ENCODE measurements around the gene CPT2.
A peak's percentile ranks its signal among the peaks of the same experiment; 100 is the strongest.

CPT2 gene

GRCh38 chr1:53254011-53254640, 57.5 kb downstream of the CPT2 start:
- no peak for ATAC-seq (replicated peaks)
- Mint-ChIP-seq H3K4me3 (no peak overlapping the region), H3K36me3 (peaks cover 66 to 75% of the 10 kb centered on the region in 2 donors), H3K27ac (peak overlapping the region; percentile 31), H3K4me1 (peaks cover 0 to 1% of the 10 kb centered on the region in 2 donors), H3K9me3 (no peaks in the 10 kb centered on the region), H3K27me3 (no peaks in the 10 kb centered on the region)
- DNase-seq = no peak

- no peak overlapping the region for H3K4me3 Mint-ChIP-seq
- no peak for DNase-seq
- no peak overlapping the region for H3K27ac Mint-ChIP-seq
- peaks cover 65 to 75% of the 10 kb centered on the region in 2 donors for H3K36me3 Mint-ChIP-seq
- H3K27me3 Mint-ChIP-seq = no peaks in the 10 kb centered on the region
- no peaks in the 10 kb centered on the region for H3K4me1 Mint-ChIP-seq
- H3K9me3 Mint-ChIP-seq = no peaks in the 10 kb centered on the region
- no peak for ATAC-seq (replicated peaks)
Observed at GRCh38 chr1:53255031-53255430, 58.4 kb downstream of the CPT2 start.

DNA sequence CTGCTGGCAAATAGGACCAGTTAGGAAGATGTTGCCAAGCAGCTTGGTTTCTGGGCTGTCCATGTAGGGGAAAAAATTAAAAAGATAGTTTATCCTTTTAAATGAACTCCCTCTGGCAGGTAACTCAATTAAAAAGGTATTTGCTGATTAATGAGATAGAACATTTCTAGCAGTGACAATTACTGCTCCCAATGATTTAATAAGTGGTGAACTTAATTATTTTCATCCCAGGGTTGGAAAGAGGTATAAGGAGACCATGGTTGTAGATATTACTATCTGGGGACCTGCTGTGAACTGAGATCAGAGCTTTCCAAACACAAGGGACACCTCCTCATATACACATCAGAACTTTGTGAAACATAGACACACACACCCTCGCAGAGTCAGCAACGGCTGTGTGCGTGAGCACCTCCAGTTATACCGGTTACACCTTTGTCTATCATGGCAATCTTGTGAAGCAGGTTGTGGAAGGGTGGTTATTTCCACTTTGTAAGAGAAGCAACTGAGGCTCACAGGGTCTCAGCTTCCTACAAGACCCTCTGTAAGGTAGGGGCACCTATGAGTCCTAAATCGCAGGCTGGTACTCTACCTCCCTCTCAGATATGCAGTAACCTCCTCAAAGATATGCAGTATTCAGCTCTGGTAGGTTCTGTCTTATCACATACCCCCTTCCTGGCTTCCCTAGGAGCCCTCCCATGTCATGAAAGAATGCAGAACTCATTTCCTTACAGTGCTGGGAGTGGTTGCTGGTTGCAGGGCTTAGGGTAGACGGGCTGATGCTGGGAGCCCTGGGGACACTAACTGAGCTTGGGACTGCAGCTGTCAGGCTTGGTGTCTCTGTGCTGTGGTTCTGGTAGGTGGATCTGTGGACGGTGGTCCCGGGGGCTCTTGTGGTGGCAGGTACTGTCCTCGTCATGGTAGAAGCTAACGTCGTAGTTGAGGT, 60.2 kb downstream of the CPT2 start:
- peaks cover 59 to 74% of the 10 kb centered on the region in 2 donors for H3K36me3 Mint-ChIP-seq
- no peak for ATAC-seq (replicated peaks)
- H3K4me1 Mint-ChIP-seq = peaks cover 0 to 1% of the 10 kb centered on the region in 2 donors
- no peaks in the 10 kb centered on the region for H3K9me3 Mint-ChIP-seq
- no peak overlapping the region for H3K4me3 Mint-ChIP-seq
- H3K27me3 Mint-ChIP-seq = no peaks in the 10 kb centered on the region
- no peak for DNase-seq
- no peak overlapping the region for H3K27ac Mint-ChIP-seq

GRCh38 chr1:53257454-53258081, 60.9 kb downstream of the CPT2 start:
- no peaks in the 10 kb centered on the region for H3K9me3 Mint-ChIP-seq
- no peaks in the 10 kb centered on the region for H3K27me3 Mint-ChIP-seq
- peaks cover 0 to 1% of the 10 kb centered on the region in 2 donors for H3K4me1 Mint-ChIP-seq
- H3K27ac Mint-ChIP-seq = no peak overlapping the region
- ATAC-seq (replicated peaks) (no peak), DNase-seq (no peak)
- no peak overlapping the region for H3K4me3 Mint-ChIP-seq
- peaks cover 59 to 78% of the 10 kb centered on the region in 2 donors for H3K36me3 Mint-ChIP-seq

DNA sequence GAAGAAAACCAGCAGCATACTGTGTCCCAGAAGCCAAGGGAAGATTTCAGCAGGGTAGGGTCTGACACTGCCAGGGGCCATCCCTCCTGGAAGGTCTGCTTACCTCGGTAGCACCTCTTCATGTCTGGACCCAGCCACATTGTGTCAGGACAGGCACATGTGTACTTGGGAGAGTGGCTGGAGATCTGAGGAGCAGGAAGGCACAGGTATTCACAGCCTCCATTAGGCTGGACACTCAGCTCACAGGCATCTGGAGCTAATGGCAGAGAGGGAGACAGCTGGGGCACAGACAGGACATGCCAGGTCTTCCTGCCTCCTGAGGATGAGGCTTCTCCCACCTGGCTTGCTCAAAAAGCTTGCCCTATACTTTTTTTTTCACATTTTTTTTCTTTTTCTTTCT, 61.6 kb downstream of the CPT2 start:
- DNase-seq = no peak
- H3K4me1 Mint-ChIP-seq = peaks cover 0 to 1% of the 10 kb centered on the region in 2 donors
- H3K36me3 Mint-ChIP-seq = peaks cover 64 to 79% of the 10 kb centered on the region in 2 donors
- ATAC-seq (replicated peaks) = no peak
- H3K9me3 Mint-ChIP-seq = no peaks in the 10 kb centered on the region
- H3K27ac Mint-ChIP-seq = no peak overlapping the region
- H3K4me3 Mint-ChIP-seq = no peak overlapping the region
- H3K27me3 Mint-ChIP-seq = no peaks in the 10 kb centered on the region

DNA sequence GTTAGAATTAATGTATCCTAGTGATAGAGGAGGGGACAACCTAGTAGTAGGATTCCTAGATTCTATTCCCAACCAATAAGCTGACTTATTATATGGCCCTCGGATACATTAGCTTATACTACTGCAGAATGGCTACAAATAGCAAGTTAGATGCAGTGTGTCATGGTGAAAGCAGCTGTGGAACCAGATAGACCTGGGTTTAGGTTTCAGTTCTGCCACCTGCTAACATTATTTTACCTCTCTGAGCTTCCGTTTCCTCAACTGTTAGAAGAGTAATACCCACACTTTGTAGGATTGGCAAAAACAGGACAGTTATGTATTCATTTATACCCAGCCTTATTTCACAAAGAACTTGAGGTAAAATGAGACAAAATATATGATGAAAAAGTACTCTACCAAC, 63.3 kb downstream of the CPT2 start:
- Mint-ChIP-seq H3K4me3 (no peak overlapping the region), H3K36me3 (peaks cover 64 to 81% of the 10 kb centered on the region in 2 donors), H3K9me3 (no peaks in the 10 kb centered on the region), H3K27me3 (no peaks in the 10 kb centered on the region), H3K27ac (no peak overlapping the region), H3K4me1 (peaks cover 0 to 1% of the 10 kb centered on the region in 2 donors)
- DNase-seq (no peak), ATAC-seq (replicated peaks) (peak; percentile 25)

DNA sequence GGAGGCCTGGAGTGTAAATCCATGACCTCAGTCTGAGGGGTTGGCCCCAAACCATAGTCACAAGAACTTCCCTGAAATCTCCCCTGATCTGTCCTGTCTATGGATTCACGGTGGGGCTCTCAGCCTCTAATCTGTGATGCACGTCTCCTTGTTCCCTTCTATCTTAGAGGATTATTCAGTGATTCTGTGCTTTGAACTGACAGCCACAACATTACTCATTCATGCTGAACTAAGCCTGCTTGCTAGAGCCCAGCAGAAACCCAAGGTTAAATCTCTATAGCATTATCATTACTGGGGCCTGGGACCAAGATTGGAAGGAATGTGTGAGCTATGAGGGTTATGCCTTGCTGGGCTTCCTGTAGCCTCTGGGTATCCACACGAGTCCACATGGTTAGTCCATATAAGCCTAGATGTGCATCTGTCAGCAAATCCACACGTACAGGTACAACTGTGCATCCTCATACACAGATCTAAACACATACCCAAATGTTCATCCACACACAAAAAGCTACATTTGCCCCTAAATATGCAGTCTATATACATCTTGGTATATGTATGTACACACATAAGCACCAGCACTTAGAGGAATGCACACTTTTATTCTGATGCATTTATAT, 64.1 kb downstream of the CPT2 start:
- no peak overlapping the region for H3K27ac Mint-ChIP-seq
- H3K4me3 Mint-ChIP-seq = no peak overlapping the region
- no peak for ATAC-seq (replicated peaks)
- no peak for DNase-seq
- H3K9me3 Mint-ChIP-seq = no peaks in the 10 kb centered on the region
- no peaks in the 10 kb centered on the region for H3K27me3 Mint-ChIP-seq
- peaks cover 0 to 1% of the 10 kb centered on the region in 2 donors for H3K4me1 Mint-ChIP-seq
- H3K36me3 Mint-ChIP-seq = peaks cover 69 to 85% of the 10 kb centered on the region in 2 donors

GRCh38 chr1:53262000-53262399, 65.4 kb downstream of the CPT2 start:
- ATAC-seq (replicated peaks) (no peak), DNase-seq (no peak)
- Mint-ChIP-seq H3K9me3 (no peaks in the 10 kb centered on the region), H3K4me1 (peaks cover 0 to 1% of the 10 kb centered on the region in 2 donors), H3K4me3 (no peak overlapping the region), H3K27me3 (no peaks in the 10 kb centered on the region), H3K27ac (no peak overlapping the region), H3K36me3 (peaks cover 75 to 91% of the 10 kb centered on the region in 2 donors)
